DLD1 (cell line): ENCODE measurements around the gene RBBP6.
"Not testable (repeated sequence)": the region's sequence is repeated elsewhere in the genome, so short reads cannot be mapped to it uniquely, and the experiment has no call there.

Experiments used
- in situ Hi-C: cut with HindIII; loops from 2 replicates; pipeline ENCODE4 v1.10.0; 2017; ENCODE audit warnings: low sequenced_read_pairs

The RBBP6 gene

GRCh38 chr16:24555346-24555872 lies 16.0 kb downstream of the RBBP6 start:
- in situ Hi-C loops: no loop called here

GRCh38 chr16:24562811-24563210 lies 23.4 kb downstream of the RBBP6 start:
- in situ Hi-C loops: no loop called here

- in situ Hi-C loops: no loop called here
Measured at GRCh38 chr16:24568392-24568791, 29.0 kb downstream of the RBBP6 start.

GRCh38 chr16:24571096-24571495 lies 31.7 kb downstream of the RBBP6 start:
- in situ Hi-C loops: no loop called here

GRCh38 chr16:24572069-24572468 lies 32.7 kb downstream of the RBBP6 start:
- in situ Hi-C loops: no loop called here

- in situ Hi-C loops: no loop called here
Measured at GRCh38 chr16:24573141-24573540, 33.8 kb downstream of the RBBP6 start.

- in situ Hi-C loops: not testable (repeated sequence)
Measured at GRCh38 chr16:24574515-24575485, 35.4 kb downstream of the RBBP6 start.

GRCh38 chr16:24575791-24576190 lies 36.4 kb downstream of the RBBP6 start:
- in situ Hi-C loops: not testable (repeated sequence)

GRCh38 chr16:24577167-24577566 lies 37.8 kb downstream of the RBBP6 start:
- in situ Hi-C loops: no loop called here

- in situ Hi-C loops: no loop called here
Measured at GRCh38 chr16:24580665-24581064, 41.3 kb downstream of the RBBP6 start.

GRCh38 chr16:24583494-24583893 lies 44.1 kb downstream of the RBBP6 start:
- in situ Hi-C loops: no loop called here

GRCh38 chr16:24589997-24590396 lies 50.6 kb downstream of the RBBP6 start:
- in situ Hi-C loops: no loop called here

GRCh38 chr16:24598777-24599437 lies 59.5 kb downstream of the RBBP6 start:
- in situ Hi-C loops: no loop called here

- in situ Hi-C loops: no loop called here
Measured at GRCh38 chr16:24609417-24609739, 70.0 kb downstream of the RBBP6 start.

GRCh38 chr16:24609740-24610415 lies 70.5 kb downstream of the RBBP6 start:
- in situ Hi-C loops: no loop called here

- in situ Hi-C loops: no loop called here
Measured at GRCh38 chr16:24610416-24610755, 71.0 kb downstream of the RBBP6 start.

- in situ Hi-C loops: no loop called here
Measured at GRCh38 chr16:24611310-24611709, 71.9 kb downstream of the RBBP6 start.

- in situ Hi-C loops: no loop called here
Measured at GRCh38 chr16:24612656-24613055, 73.3 kb downstream of the RBBP6 start.

- in situ Hi-C loops: not testable (repeated sequence)
Measured at GRCh38 chr16:24613267-24613666, 73.9 kb downstream of the RBBP6 start.

GRCh38 chr16:24617502-24617901 lies 78.1 kb downstream of the RBBP6 start:
- in situ Hi-C loops: no loop called here
